WTC11 (cell line): ENCODE measurements around the gene ADGB. TPM values are rescaled to one million over a fixed set of nuclear protein-coding genes. Genes with fewer than 3 reads are reported as not detected.

Experiments used
- E2F1 ChIP-seq: sonication (generic); formaldehyde crosslinking; IDR thresholded peaks from 2 replicates; pipeline ENCODE4 v1.8.0; 2022; ENCODE audit warnings: mild to moderate bottlenecking, missing genetic modification reagents
- ELF4 ChIP-seq: sonication (generic); formaldehyde crosslinking; IDR thresholded peaks from 2 replicates; pipeline ENCODE4 v1.8.1; 2022; ENCODE audit warnings: low read depth, mild to moderate bottlenecking, moderate library complexity, missing genetic modification reagents
- IRF2 ChIP-seq: sonication (generic); formaldehyde crosslinking; IDR thresholded peaks from 2 replicates; pipeline ENCODE4 v1.8.0; 2022; ENCODE audit warnings: low read depth, missing genetic modification reagents, borderline replicate concordance
- MYBL2 ChIP-seq: sonication (generic); formaldehyde crosslinking; IDR thresholded peaks from 2 replicates; pipeline ENCODE4 v1.8.1; 2023; ENCODE audit warnings: mild to moderate bottlenecking, moderate library complexity, missing genetic modification reagents
- PRDM15 ChIP-seq: sonication (generic); formaldehyde crosslinking; IDR thresholded peaks from 2 replicates; pipeline ENCODE4 v1.8.0; 2022; ENCODE audit warnings: missing genetic modification reagents
- USF1 ChIP-seq: sonication (generic); formaldehyde crosslinking; IDR thresholded peaks from 2 replicates; pipeline ENCODE4 v1.8.0; 2022; ENCODE audit warnings: mild to moderate bottlenecking, missing genetic modification reagents
- ZNF416 ChIP-seq: fragments of 250-450 bp; sonication (Bioruptor Pico); IDR thresholded peaks from 2 replicates; pipeline ENCODE4 v1.9.0; 2021; ENCODE audit warnings: mild to moderate bottlenecking, inconsistent platforms
- ZNF512 ChIP-seq: sonication (generic); formaldehyde crosslinking; IDR thresholded peaks from 2 replicates; pipeline ENCODE4 v1.8.1; 2022; ENCODE audit warnings: missing genetic modification reagents, borderline replicate concordance
- total RNA-seq: library from RNA; stranded (reverse); gene quantifications from 3 replicates; pipeline ENCODE4 v1.2.3, GENCODE V29; 2021
- TF ChIP-seq, protein P1 (sequence below): sonication (generic); formaldehyde crosslinking; IDR thresholded peaks from 2 replicates; pipeline ENCODE4 v1.8.1; 2022; ENCODE audit warnings: low read depth, mild to moderate bottlenecking, moderate library complexity, missing genetic modification reagents, borderline replicate concordance
- TF ChIP-seq, protein P2 (sequence below): sonication (generic); formaldehyde crosslinking; IDR thresholded peaks from 2 replicates; pipeline ENCODE4 v1.8.1; 2023; ENCODE audit warnings: mild to moderate bottlenecking, missing genetic modification reagents
- TF ChIP-seq, protein P3 (sequence below): fragments of 250-450 bp; sonication (Bioruptor Pico); IDR thresholded peaks from 2 replicates; pipeline ENCODE4 v2.1.2; 2022; ENCODE audit warnings: mild to moderate bottlenecking, moderate library complexity
- TF ChIP-seq, protein P4 (sequence below): fragments of 250-450 bp; sonication (Bioruptor Pico); IDR thresholded peaks from 2 replicates; pipeline ENCODE4 v1.9.0; 2021; ENCODE audit warnings: mild to moderate bottlenecking

ADGB gene
- total RNA-seq, 1 experiment from 2014 or later = not detected

DNA sequence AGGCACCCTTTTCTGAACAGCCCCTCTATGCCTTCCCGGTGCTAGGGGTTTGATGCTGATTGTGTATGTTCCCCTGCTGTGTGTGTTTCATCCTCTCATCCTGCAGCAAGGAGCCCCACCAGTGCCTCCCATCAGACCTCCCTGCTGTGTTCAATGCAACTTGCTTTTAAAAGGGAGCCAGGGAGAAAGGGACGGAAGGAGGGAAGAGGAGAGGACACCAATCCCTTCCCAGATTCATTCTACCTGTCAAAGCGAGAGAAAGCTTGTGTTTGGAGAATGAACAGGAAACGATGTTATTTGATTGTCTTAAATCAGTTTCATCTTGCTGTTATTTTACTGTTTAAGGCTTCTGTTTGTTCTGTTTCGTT lies 259.2 kb downstream of the ADGB start (continued):
- TF ChIP-seq PRDM15 (CRISPR knock-in tag) (no peak), ZNF512 (CRISPR knock-in tag) (no peak), ELF4 (CRISPR knock-in tag) (no peak), USF1 (CRISPR knock-in tag) (no peak), E2F1 (no peak), ZNF416 (no peak), IRF2 (CRISPR knock-in tag) (no peak), MYBL2 (CRISPR knock-in tag) (no peak)
- TF ChIP-seq, protein P1, sequence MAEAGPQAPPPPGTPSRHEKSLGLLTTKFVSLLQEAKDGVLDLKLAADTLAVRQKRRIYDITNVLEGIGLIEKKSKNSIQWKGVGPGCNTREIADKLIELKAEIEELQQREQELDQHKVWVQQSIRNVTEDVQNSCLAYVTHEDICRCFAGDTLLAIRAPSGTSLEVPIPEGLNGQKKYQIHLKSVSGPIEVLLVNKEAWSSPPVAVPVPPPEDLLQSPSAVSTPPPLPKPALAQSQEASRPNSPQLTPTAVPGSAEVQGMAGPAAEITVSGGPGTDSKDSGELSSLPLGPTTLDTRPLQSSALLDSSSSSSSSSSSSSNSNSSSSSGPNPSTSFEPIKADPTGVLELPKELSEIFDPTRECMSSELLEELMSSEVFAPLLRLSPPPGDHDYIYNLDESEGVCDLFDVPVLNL (CRISPR knock-in tag) = no peak
- TF ChIP-seq, protein P2, sequence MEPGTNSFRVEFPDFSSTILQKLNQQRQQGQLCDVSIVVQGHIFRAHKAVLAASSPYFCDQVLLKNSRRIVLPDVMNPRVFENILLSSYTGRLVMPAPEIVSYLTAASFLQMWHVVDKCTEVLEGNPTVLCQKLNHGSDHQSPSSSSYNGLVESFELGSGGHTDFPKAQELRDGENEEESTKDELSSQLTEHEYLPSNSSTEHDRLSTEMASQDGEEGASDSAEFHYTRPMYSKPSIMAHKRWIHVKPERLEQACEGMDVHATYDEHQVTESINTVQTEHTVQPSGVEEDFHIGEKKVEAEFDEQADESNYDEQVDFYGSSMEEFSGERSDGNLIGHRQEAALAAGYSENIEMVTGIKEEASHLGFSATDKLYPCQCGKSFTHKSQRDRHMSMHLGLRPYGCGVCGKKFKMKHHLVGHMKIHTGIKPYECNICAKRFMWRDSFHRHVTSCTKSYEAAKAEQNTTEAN (CRISPR knock-in tag) = no peak
- TF ChIP-seq, protein P3, sequence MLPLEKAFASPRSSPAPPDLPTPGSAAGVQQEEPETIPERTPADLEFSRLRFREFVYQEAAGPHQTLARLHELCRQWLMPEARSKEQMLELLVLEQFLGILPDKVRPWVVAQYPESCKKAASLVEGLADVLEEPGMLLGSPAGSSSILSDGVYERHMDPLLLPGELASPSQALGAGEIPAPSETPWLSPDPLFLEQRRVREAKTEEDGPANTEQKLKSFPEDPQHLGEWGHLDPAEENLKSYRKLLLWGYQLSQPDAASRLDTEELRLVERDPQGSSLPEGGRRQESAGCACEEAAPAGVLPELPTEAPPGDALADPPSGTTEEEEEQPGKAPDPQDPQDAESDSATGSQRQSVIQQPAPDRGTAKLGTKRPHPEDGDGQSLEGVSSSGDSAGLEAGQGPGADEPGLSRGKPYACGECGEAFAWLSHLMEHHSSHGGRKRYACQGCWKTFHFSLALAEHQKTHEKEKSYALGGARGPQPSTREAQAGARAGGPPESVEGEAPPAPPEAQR (CRISPR knock-in tag) = no peak
- TF ChIP-seq, protein P4, sequence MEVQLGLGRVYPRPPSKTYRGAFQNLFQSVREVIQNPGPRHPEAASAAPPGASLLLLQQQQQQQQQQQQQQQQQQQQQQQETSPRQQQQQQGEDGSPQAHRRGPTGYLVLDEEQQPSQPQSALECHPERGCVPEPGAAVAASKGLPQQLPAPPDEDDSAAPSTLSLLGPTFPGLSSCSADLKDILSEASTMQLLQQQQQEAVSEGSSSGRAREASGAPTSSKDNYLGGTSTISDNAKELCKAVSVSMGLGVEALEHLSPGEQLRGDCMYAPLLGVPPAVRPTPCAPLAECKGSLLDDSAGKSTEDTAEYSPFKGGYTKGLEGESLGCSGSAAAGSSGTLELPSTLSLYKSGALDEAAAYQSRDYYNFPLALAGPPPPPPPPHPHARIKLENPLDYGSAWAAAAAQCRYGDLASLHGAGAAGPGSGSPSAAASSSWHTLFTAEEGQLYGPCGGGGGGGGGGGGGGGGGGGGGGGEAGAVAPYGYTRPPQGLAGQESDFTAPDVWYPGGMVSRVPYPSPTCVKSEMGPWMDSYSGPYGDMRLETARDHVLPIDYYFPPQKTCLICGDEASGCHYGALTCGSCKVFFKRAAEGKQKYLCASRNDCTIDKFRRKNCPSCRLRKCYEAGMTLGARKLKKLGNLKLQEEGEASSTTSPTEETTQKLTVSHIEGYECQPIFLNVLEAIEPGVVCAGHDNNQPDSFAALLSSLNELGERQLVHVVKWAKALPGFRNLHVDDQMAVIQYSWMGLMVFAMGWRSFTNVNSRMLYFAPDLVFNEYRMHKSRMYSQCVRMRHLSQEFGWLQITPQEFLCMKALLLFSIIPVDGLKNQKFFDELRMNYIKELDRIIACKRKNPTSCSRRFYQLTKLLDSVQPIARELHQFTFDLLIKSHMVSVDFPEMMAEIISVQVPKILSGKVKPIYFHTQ (CRISPR knock-in tag) = no peak
- TF ChIP-seq, all 79 proteins: peak for 3
